Globus pallidus (tissue), 1 donor: ENCODE measurements around the gene PKD2L1.
"Not testable (repeated sequence)": the region's sequence is repeated elsewhere in the genome, so short reads cannot be mapped to it uniquely, and the experiment has no call there.

Experiments used
- DNase-seq: peaks from one replicate; pipeline ENCODE4 v3.0.0-alpha.2; 2015; ENCODE audit warnings: low spot score

Gene PKD2L1

DNA sequence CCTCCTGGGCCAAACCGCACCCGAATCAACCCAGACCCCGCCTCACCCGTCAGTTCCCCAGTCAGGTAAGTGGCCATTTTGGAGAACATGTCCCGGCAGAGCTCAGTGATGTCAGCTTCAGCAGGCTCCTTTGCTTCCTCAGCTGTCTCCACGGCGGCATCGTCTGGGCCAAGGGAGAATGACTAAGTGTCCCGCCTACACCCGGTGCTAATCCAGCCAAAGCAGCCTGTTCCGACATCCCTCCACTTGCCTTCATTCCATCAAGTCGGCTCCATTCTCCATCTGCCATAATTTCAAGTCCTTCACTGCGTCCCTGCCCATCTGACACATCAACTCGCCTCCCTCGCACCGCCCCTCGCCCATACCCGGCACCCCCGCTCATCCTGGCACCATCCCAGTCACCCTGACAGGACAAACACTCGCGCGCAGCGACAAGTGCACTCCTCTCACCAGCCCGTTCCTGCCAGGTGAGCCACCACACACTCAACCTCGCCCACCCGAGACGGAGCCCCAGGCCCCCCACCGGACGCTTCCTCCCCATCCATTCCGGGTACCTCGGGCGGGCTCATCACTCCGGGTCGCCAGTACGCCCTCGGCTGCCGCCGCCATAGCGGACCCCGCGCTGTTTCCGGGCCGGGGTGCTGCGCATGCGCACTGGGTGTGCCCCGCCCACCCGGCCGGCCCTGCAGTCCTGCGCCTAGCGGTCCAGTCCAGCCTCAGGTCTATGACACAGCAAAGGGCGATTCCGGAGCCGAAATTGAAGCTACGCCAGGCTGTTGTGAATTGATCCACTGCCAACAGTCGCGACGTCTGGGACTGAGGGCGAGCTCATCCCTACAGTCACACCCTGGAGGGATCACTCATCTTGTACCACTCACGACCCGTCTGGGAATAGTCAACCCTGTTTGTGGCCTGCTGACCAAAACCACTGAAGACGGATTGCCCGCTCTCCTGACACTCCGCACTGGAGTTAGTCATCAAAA is 43.7 kb downstream of the PKD2L1 start, which contains the start of gene BLOC1S2:
TSS of gene BLOC1S2 (minus strand) at position 630 of the 983 bp plus-strand sequence. CDS start at position 609, 21 bp downstream.
- peak; percentile 86 for DNase-seq

- not testable (repeated sequence) for DNase-seq
These were observed 44.7 kb downstream of the PKD2L1 start for GRCh38 chr10:100285326-100285725.

DNA sequence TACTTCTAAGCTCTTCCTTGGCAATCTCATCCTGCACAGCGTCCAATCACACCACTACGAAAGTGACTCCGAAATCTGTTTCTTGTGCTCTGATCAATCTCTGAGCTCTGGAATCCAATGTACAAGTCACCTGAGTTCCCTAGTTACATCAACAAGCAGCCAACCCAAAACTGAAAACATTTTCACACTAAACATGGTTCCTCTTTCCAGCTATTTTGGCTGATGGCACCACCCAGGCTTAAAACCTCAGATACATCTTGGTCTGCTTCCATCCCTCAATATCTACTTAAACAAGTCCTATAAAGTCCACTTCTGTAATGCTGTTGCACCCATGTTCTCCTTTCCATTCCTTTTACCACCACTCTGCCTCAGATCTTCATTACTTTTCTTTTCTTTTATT is 47.1 kb downstream of the PKD2L1 start:
- DNase-seq = no peak

DNA sequence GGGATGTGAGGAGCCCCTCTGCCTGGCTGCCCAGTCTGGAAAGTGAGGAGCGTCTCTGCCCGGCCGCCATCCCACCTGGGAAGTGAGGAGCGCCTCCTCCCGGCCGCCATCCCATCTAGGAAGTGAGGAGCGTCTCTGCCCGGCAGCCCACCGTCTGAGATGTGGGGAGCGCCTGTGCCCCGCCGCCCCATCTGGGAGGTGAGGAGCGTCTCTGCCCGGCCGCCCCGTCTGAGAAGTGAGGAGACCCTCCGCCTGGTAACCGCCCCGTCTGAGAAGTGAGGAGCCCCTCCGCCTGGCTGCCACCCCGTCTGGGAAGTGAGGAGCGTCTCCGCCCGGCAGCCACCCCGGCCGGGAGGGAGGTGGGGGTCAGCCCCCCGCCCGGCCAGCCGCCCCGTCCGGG is 53.1 kb downstream of the PKD2L1 start:
- DNase-seq = not testable (repeated sequence)

GRCh38 chr10:100267239-100268104 is 62.6 kb downstream of the PKD2L1 start, which contains the start of gene CWF19L1:
Gene CWF19L1, minus strand, starts transcription at chr10:100267638. Its CDS starts 45 bp downstream, at chr10:100267593.
- peak; percentile 77 for DNase-seq

DNA sequence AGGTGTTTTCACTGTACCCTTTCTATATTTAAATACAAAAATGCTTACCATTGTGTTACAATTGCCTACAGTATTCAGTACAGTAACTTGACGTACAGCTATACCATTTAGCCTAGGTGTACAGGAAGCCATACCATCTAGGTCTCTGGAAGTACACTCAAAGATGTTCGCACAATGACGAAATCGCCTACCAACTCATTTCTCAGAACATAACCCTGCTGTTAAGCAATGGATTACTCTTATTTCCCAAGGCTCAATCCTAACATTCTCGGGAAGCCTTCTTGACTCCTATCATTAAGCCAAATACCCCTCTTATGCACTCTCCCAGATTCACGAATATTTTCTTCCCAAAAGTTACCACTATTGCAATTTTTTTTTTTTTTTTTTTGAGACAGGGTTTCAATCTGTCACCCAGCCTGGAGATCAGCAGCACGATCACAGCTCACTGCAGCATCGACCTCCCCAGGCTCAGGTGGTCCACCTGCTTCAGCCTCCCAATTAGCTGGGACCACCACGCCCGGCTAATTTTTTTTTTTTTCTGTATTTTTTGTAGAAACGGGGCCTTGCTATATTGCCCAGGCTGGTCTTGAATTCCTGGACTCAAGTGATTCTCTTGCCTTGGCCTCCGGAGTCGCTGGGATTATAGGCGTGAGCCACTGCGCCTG is 64.1 kb downstream of the PKD2L1 start:
- no peak for DNase-seq

GRCh38 chr10:100254191-100254590 is 75.8 kb downstream of the PKD2L1 start:
- no peak for DNase-seq

GRCh38 chr10:100253041-100253440 is 77.0 kb downstream of the PKD2L1 start:
- DNase-seq = no peak

GRCh38 chr10:100248820-100249219 is 81.2 kb downstream of the PKD2L1 start:
- DNase-seq = no peak

GRCh38 chr10:100245484-100246220 is 84.4 kb downstream of the PKD2L1 start:
- no peak for DNase-seq

- no peak for DNase-seq
These were observed 90.2 kb downstream of the PKD2L1 start for GRCh38 chr10:100239851-100240250.

- DNase-seq = no peak
These were observed 91.6 kb downstream of the PKD2L1 start for GRCh38 chr10:100238429-100238828.
